HUES64 (cell line): ENCODE data around the gene PLXNB2.

Experiments used
- H3K27ac ChIP-seq: 2 replicates; pipeline ENCODE4 v1.7.0; 2013; ENCODE audit warnings: low read depth, low read length, inconsistent platforms
- H3K27me3 ChIP-seq: 2 replicates; pipeline ENCODE4 v1.6.1; 2013; ENCODE audit warnings: mild to moderate bottlenecking, low read length; ENCODE audit not compliant: insufficient read depth
- H3K36me3 ChIP-seq: 2 replicates; pipeline ENCODE4 v1.6.1; 2013; ENCODE audit warnings: mild to moderate bottlenecking, low read length; ENCODE audit not compliant: insufficient read depth
- H3K4me1 ChIP-seq: 2 replicates; pipeline ENCODE4 v1.6.1; 2013; ENCODE audit warnings: mild to moderate bottlenecking, low read length, moderate library complexity; ENCODE audit not compliant: insufficient read depth
- H3K4me3 ChIP-seq: 2 replicates; pipeline ENCODE4 v1.5.1; 2013; ENCODE audit warnings: mild to moderate bottlenecking, low read length, moderate library complexity
- H3K9ac ChIP-seq: 2 replicates; pipeline ENCODE4 v1.6.1; 2013; ENCODE audit warnings: mild to moderate bottlenecking, low read depth, low read length
- H3K9me3 ChIP-seq: 2 replicates; pipeline ENCODE4 v1.6.1; 2013; ENCODE audit warnings: low read depth, low read length; ENCODE audit not compliant: insufficient read depth
- WGBS: fragments of 150-250, 120-280 bp; methylation state at CpG from one replicate; pipeline ENCODE4 v1.1.7; 2013; ENCODE audit warnings: missing lambda C conversion rate; 5-methylcytosine and 5-hydroxymethylcytosine counted together

The PLXNB2 gene

DNA sequence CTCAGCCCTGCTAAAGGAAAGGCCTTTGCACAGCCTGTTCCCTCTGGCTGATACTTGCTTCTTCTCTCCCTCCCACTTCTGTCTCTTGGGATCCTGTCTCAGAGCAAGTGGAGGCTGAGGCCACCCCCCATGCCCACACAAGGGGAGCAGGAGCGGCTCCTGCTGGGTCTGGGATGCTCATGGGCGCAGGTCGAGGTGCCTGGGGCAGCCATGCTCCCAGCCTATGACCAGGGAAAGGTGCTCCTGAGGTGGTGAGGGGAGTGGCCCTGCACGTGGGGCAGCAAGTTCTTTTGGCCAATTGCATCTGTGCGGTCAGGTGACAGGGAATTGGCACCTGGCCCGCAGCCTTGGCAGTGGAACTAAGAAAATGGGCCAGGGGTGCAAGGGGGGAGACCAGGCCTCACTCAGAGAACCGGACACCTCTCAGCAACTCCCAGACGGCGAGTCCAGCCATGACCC is 38.8 kb downstream of the PLXNB2 start:
- Histone ChIP-seq H3K9ac (no peak overlapping the region), H3K4me1 (peaks cover 3% of the 10 kb centered on the region; the same call in 1 of the 2 replicates), H3K4me3 (no peak overlapping the region), H3K27me3 (peaks cover 64% of the 10 kb centered on the region), H3K27ac (no peak overlapping the region), H3K36me3 (no peaks in the 10 kb centered on the region), H3K9me3 (no peaks in the 10 kb centered on the region)
- WGBS, result 82% methylated on average over 9 of the region's 9 CpGs

DNA sequence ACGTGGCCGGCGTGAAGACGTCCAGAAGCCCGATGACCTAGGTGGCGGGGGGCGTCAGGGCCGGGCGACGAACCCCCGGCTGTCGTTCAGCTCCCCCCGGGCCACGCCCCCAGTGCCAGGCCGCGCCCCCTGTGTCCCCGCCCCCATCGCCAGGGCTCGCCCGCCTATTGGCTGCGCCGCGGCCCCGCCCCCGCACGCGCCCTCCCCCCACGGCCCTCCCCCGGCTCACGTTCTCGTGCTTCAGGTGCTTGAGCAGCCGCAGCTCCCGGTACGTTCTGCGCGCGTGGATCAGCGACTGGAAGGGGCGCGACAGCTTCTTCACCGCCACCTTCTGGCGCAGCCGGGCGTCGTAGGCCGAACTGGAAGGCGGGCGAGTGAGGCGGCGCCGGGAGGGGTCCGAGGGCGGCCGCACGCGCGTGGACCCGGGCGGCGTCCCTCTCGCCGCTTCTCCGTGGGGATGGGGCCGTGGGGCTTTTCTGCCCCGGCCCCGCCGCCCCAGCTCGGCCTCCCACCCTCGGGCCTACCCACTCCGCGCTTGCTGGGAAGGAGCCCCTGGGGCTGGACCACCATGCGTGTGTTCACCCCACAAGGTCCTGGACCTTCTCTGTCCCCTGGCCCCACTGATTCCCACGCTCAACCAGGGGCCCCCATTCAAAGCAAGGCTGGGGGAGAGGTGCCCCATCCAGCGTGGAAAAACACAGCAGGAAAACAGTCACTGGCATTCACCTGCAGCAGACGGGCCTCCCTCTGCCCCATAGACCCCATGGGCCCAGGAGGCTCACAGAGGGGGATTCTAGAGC is 39.7 kb downstream of the PLXNB2 start:
- Histone ChIP-seq H3K9me3 (no peaks in the 10 kb centered on the region), H3K4me3 (0 out of 2 replicates have a peak overlapping the region, but pooled peaks have one; percentile 21), H3K36me3 (no peaks in the 10 kb centered on the region), H3K4me1 (peaks cover 3% of the 10 kb centered on the region; the same call in 1 of the 2 replicates), H3K9ac (no peak overlapping the region), H3K27me3 (peaks cover 67% of the 10 kb centered on the region), H3K27ac (no peak overlapping the region)
- WGBS, result 76% methylated on average over 75 of the region's 75 CpGs

DNA sequence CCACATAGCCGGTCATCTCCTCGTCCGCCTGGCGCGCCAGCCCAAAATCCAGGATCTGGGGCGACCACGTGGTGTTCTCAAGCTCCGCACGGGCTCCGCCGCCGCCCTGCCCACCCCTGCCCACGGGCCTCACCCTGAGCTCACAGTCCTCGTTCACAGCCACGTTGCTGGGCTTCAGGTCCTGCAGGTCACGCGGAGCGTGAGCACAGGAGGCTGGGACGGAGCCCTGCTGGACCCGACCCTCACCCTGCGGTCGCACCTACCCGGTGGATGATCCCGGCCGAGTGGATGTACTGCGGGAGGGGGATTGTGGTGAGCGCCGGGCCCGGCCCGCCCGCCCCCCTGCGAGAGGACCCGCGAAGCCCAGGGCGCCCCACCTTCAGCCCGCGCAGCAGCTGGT is 40.5 kb downstream of the PLXNB2 start:
- Histone ChIP-seq H3K27ac (no peak overlapping the region), H3K9me3 (no peaks in the 10 kb centered on the region), H3K4me1 (peaks cover 3% of the 10 kb centered on the region; the same call in 1 of the 2 replicates), H3K36me3 (no peaks in the 10 kb centered on the region), H3K27me3 (peaks cover 75% of the 10 kb centered on the region), H3K4me3 (no peak overlapping the region), H3K9ac (no peak overlapping the region)
- WGBS, result 93% methylated on average over 37 of the region's 37 CpGs

DNA sequence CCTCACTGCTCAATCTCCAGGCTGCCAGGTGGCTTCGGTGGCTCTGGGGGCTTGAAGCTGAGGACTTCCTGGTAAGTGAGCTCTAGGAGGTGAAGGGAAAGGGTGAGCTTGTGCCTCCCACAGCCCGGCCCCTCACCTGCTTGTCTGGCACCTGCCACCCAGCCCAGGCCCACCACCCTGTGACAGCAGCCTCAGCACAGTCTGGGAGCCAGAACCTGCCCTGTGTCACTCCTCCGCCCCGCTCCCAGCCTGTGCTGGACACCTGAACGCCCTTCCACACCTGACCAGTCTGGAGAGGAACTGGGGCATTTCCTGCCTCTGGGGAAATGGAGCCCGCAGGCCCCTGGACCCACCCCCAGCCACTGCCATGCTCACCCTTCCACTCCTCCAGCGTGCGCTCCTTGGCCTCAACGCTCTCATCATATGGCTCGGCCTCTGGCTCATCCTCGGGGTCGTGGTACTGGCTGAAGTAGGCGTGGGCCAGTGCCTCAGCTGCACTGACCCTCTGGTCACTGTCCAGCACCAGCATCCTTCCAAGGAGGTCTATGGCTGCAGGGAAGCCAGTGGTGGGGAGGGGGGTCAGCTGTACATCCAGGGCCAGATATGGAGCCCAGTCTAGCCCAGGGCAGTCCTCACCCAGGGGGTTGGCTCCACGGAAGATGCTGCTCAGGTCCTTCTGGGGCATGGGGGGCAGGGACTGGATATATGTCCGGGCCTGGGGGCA is 42.3 kb downstream of the PLXNB2 start:
- 88% methylated on average over 15 of the region's 15 CpGs for WGBS
- H3K27me3 ChIP-seq, result peaks cover 74% of the 10 kb centered on the region
- H3K36me3 ChIP-seq, result no peaks in the 10 kb centered on the region
- no peaks in the 10 kb centered on the region for H3K9me3 ChIP-seq
- H3K27ac ChIP-seq, result no peak overlapping the region
- H3K4me1 ChIP-seq, result no peaks in the 10 kb centered on the region
- no peak overlapping the region for H3K4me3 ChIP-seq
- H3K9ac ChIP-seq, result no peak overlapping the region

DNA sequence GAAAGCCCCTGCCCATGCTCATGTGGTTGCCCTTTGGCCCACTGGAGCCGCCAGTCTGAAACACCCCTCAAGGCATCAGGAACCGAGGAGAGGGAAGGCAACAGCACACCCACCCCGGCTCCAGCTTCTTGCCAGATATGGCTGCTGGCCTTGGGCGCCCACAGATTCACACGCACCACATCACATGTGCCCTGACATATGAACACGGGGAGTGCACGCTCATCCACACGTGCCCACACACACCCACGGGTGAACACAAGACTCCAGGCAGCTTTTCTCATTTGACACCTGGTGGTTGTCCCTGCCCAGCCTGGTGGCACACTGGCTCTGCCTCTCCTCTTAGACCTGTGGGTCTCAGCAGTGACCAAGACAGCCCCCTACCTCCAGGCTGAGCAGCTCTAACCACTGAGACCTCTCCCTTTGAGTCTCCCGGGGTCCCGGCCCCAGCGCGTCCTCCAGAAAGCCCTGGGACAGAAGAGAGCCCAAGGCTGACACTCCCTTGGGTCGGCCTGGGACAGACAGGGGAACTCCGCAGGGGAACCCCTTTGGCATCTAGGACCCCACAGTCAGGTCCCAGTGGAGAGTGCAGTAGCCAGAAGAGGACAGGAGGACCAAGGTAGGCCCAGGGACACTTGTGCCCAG is 43.2 kb downstream of the PLXNB2 start:
- Histone ChIP-seq H3K9me3 (no peaks in the 10 kb centered on the region), H3K27ac (no peak overlapping the region), H3K36me3 (no peaks in the 10 kb centered on the region), H3K27me3 (peaks cover 66% of the 10 kb centered on the region), H3K9ac (no peak overlapping the region), H3K4me3 (no peak overlapping the region), H3K4me1 (no peaks in the 10 kb centered on the region)
- 90% methylated on average over 15 of the region's 15 CpGs for WGBS

DNA sequence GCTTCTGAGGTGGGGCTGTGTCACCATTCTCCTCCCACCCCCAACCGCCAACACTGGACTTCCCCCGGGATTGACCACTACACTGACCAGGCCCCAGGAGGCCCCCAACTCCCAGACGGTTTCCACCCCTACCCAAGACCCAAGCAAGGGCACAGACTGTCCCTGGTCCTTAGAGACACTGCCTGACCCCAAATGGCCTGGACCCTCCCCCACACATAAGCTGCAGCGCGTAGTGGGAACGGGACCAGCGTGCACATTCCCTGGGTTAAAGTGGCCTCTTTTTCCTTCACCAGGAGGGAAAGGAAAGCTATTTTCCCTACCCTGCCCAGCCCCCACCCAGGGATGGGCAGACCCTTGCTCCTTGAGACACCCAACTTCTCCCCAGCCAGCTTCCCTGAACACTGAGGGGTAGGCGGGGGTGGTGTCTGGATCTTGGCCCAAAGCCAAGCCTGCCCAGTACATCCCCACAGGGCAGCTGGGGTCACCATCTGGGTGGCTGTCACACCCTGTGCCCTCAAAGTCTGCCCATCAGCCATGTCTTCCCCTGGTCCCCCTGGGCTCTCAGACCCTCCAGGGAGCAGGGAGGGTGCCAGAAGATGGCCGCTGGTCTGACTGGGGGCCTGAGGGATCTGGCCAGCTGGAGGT is 44.4 kb downstream of the PLXNB2 start:
- Histone ChIP-seq H3K9me3 (no peaks in the 10 kb centered on the region), H3K9ac (no peak overlapping the region), H3K27me3 (peaks cover 55% of the 10 kb centered on the region), H3K36me3 (no peaks in the 10 kb centered on the region), H3K4me3 (no peak overlapping the region), H3K27ac (no peak overlapping the region), H3K4me1 (no peaks in the 10 kb centered on the region)
- WGBS, result 85% methylated on average over 9 of the region's 9 CpGs

DNA sequence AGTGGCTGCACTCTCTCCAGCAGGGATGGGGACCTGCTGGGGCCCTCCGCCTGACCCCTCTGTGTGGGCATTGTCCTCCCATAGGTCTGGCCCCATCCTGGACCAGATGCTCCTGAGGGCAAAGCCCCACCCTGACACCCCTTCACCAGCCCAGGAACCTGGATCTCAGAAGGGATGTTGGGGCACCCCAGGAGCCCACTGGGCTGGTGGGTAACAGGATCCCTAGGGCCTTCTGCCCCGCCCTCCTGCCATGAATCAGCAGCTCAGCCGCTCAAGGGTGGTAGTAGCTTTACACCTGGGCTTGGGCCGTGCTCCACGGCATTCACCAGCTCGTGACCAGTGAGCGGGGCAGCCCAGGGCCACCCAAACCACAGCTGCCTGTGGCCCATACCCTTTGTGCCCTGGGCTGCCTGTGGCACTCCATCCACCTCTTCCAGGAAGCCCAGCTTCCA is 45.0 kb downstream of the PLXNB2 start:
- Histone ChIP-seq H3K27ac (no peak overlapping the region), H3K27me3 (peaks cover 50% of the 10 kb centered on the region), H3K9ac (no peak overlapping the region), H3K4me3 (no peak overlapping the region), H3K4me1 (no peaks in the 10 kb centered on the region), H3K9me3 (no peaks in the 10 kb centered on the region), H3K36me3 (no peaks in the 10 kb centered on the region)
- 64% methylated on average over 7 of the region's 7 CpGs for WGBS

DNA sequence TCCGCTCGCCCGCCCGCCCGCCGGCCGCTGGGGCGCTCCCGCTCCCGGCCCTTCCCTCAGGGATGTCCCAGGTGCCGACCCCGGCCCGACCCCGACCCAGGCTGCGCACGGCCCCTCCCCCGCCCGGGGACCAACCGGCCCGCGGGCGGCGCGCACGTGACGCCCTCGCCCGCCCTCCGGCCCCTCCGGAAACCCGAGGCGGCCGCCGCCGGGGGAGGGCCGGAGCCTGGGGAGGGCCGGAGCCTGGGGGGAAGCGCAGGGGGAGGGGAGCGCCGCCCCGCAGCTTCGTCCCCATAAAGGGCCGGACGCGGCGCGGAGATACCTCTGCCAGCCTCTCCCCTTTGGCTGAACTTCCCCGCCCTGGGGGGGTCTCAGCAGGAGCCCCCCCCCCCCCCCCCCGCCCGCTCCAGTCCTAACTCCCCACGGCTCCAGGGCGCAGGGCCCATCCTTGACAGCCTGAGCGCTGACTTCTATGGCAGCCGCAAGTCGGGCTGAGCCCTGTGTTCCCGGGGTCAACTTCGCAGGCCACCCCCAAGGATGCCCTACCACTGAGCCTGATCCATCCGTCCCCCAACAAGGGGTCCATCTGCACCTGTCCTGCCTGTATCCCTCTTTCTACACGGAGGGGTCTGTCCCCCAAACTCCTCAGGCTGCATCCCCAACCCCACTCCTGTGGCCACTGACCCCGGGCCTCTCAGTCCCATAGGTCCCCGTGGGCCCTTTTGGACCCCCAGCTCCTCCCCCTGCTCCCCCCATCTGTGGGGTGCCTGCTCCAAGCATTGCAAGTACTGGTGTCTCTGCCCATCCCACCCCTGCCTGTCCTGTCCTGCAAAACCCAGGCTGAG is 45.6 kb downstream of the PLXNB2 start, which contains the start of gene MAPK12:
MAPK12 (minus strand) TSS at position 69 of the 845 bp plus-strand sequence. CDS start 174 bp downstream, outside the sequence.
- Histone ChIP-seq H3K27ac (no peak within 1 kb of the TSS), H3K9ac (peak within 1 kb of the TSS; percentile 55; the same call in 1 of the 2 replicates), H3K36me3 (no peaks in the 10 kb centered on the region), H3K4me3 (peak within 1 kb of the TSS; percentile 60), H3K9me3 (no peaks in the 10 kb centered on the region), H3K4me1 (no peaks in the 10 kb centered on the region), H3K27me3 (peaks cover 44% of the 10 kb centered on the region)
- WGBS, result 4% methylated on average over 61 of the region's 61 CpGs

DNA sequence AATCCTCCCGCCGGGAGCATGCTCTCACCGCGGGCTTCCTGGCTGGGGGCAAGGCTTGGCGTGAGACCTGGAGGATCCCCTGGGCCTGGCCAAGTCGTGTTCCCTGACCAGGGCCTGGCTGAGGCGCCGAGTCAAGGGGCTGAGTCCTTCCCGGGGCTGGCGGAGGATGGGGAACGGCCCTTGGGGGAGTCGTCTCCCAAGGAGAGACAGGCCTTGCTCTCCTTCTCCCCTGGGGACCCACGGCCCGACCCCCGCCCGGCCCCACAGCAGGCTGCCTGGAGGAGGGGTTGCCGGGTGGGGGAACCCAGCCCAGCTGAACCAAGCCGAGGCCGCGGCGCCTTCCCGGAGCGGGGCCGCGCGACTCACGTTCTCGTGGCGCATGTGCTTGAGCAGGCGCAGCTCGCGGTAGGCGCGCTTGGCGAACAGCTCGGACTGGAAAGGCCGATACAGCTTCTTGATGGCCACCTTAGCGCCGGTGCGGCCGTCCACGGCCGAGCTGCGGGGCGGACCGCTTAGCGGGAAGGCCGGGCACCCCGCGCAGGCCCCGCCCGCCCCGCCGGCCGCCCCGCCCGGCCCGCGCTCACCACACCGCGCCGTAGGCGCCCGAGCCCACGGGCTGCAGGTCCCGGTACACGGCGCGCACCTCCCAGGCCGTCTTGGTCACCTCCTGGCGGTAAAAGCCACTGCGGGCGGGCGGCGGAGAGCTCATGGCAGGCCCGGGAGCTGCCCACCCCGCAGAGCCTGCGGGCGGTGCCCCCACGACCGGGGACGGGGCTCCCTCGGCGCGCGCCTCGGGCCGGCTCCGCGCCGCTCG is 46.4 kb downstream of the PLXNB2 start:
- H3K9ac ChIP-seq, result peak overlapping the region; percentile 55; the same call in 1 of the 2 replicates
- under 1% methylated on average over 92 of the region's 92 CpGs for WGBS
- H3K27ac ChIP-seq, result no peak overlapping the region
- H3K36me3 ChIP-seq, result no peaks in the 10 kb centered on the region
- H3K4me3 ChIP-seq, result peak overlapping the region; percentile 60
- H3K27me3 ChIP-seq, result peaks cover 36% of the 10 kb centered on the region
- no peaks in the 10 kb centered on the region for H3K9me3 ChIP-seq
- no peaks in the 10 kb centered on the region for H3K4me1 ChIP-seq
